ENCODE data around the gene GABRR2. TPM values are rescaled to one million over a fixed set of nuclear protein-coding genes. Genes with fewer than 3 reads are reported as not detected.

GABRR2 gene
- total RNA-seq, 1 donor from 2014 or later, result 0.12 TPM

- TF ChIP-seq CTCF (conservative IDR thresholded peaks at IDR 0.05; ENCODE audit: low read depth, low read length), result no peak
- no peak overlapping the region for H3K4me3 ChIP-seq (ENCODE audit: low read depth, low read length)
- no peak for DNase-seq (ENCODE audit: low read depth)
Measured at GRCh38 chr6:89252907-89253306, 62.2 kb downstream of the GABRR2 start.

GRCh38 chr6:89251976-89252375 is 63.1 kb downstream of the GABRR2 start:
- DNase-seq (ENCODE audit: low read depth), result no peak
- H3K4me3 ChIP-seq (ENCODE audit: low read depth, low read length), result no peak overlapping the region
- no peak for TF ChIP-seq CTCF (conservative IDR thresholded peaks at IDR 0.05; ENCODE audit: low read depth, low read length)

DNA sequence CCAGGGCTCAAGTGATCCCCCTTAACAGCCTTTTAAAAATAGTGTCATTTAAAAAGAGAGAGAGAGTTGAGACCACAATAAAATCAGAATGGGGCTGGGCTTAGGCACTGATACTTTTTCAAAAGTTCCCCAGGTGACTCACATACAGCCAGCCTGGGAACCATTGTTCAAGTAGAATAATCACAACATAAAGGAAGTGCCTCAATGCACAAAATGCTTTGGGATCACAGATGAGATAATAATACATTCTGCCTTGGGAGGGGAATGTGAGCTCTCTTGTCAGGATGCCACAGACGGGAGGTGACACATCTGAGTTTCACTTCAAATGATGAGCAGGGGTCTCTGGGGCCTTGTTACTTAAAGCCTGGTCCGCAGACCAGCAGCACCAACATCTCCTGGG is 63.9 kb downstream of the GABRR2 start:
- no peak for TF ChIP-seq CTCF (conservative IDR thresholded peaks at IDR 0.05; ENCODE audit: low read depth, low read length)
- DNase-seq (ENCODE audit: low read depth), result no peak

DNA sequence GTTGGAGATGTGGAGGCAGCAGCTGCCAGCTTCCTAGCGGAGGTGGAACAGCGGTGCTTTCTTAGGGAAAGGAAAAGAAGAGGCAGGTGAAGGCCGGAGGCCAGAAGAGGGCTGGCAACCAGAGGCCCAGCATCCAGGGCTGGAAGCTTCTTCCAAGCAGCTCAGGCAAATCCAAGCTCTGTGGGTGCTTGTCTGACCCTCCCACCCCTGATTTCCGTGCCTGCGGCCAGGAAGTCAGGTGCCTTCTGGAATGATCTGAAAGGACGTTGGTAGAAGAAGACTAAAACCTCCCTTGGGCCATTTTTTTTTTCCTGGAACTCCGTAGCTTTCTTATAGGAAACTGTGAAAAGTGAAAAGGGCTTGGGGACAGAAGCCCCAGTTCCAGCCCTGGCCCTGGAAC is 64.9 kb downstream of the GABRR2 start:
- no peak for DNase-seq (ENCODE audit: low read depth)
- no peak for TF ChIP-seq CTCF (conservative IDR thresholded peaks at IDR 0.05; ENCODE audit: low read depth, low read length)
- H3K4me3 ChIP-seq (ENCODE audit: low read depth, low read length), result no peak overlapping the region

More for the DNA sequence above, 63.9 kb downstream of the GABRR2 start:
- H3K4me3 ChIP-seq (ENCODE audit: low read depth, low read length), result no peak overlapping the region

DNA sequence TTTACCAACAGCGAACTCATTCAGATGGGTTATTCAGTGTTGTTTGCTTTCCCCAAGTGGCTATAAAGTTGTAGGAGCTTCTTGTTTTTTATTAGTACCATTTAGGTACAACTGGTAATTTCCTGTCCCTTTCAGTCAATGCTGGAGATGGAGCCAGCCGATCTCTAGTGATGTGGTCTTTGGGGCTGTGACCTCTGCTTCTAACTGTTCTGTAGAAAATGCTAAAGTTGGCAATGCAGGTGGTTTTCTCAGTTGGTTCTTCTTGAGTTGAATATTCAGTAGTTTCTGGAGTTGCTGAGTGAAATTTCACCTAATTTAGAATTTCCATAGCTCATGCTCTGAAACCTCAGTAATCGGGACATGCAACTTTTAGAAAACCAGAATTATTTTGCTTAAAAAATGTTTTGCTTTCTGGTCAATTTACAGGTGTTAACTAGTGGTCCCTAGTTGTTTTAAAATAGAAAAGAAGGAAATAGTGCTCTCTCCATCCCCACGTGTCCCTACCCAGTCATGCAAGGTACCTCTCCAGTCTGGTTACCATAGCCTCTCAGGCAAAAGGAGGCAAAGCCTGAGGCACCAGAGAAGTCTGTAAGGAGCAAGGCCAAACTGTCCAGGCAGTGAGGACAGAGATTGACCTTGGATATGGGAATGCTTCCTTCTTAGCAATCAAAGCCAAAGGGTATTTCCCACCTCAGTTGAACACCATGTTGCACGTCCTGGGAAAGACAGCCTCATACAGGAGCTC is 70.7 kb downstream of the GABRR2 start:
- no peak for TF ChIP-seq CTCF (conservative IDR thresholded peaks at IDR 0.05; ENCODE audit: low read depth, low read length)
- no peak overlapping the region for H3K4me3 ChIP-seq (ENCODE audit: low read depth, low read length)
- DNase-seq (ENCODE audit: low read depth), result no peak

DNA sequence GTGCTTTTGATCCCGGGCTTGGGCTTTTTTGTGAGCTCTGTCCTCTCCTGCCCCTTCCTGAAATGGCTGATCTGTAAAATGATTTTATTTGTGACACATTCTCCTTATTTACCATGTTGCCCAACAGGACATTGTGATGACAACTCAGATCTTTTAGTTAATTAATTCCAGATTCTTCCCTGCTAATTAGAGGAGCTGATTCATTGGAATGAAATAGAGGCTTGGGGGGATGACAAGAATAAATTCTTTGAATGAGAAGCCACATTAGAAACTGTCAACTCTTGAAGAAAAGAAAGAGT is 71.8 kb downstream of the GABRR2 start:
- TF ChIP-seq CTCF (conservative IDR thresholded peaks at IDR 0.05; ENCODE audit: low read depth, low read length), result no peak
- H3K4me3 ChIP-seq (ENCODE audit: low read depth, low read length), result no peak overlapping the region
- peak; percentile 71 for DNase-seq (ENCODE audit: low read depth)
